OCI-LY7 (cell line): Measurements from ENCODE around the gene NAA15. TPM values are rescaled to one million over a fixed set of nuclear protein-coding genes. Genes with fewer than 3 reads are reported as not detected.

Experiments
- BruUV-seq: library from RNA; stranded (reverse); fragments of 400-500 nt; replicated peaks from 2 replicates; lab custom pipeline; 2021; lab: Mats Ljungman, UMichigan
- CTCF ChIA-PET: fragments of 300-600 bp; sonication (Branson Sonifier 250); formaldehyde crosslinking; loops from one replicate; lab custom pipeline; 2022; ENCODE audit warnings: antibody characterized with exemption; ENCODE audit not compliant: unreplicated experiment; lab: Charles Lee
- POLR2A ChIA-PET: fragments of 300-600 bp; sonication (Branson Sonifier 250); formaldehyde crosslinking; loops from one replicate; lab custom pipeline; 2022; ENCODE audit warnings: antibody characterized with exemption; lab: Charles Lee
- DNase-seq: peaks from one replicate; pipeline ENCODE4 v3.0.0-alpha.2; 2015; ENCODE audit warnings: low spot score
- H2AFZ ChIP-seq: fragments of 200-600 bp; sonication (generic), shearing (Covaris generic); 2 replicates; pipeline ENCODE4 v1.6.1; 2014; ENCODE audit warnings: mild to moderate bottlenecking, antibody characterized with exemption, low read length, moderate library complexity
- H3K27ac ChIP-seq: fragments of 200-600 bp; sonication (generic); 2 replicates; pipeline ENCODE4 v1.5.1; 2014; ENCODE audit warnings: mixed run types, low read depth, mild to moderate bottlenecking, moderate library complexity, low read length, inconsistent platforms; ENCODE audit not compliant: poor library complexity, severe bottlenecking
- H3K36me3 ChIP-seq: fragments of 200-600 bp; sonication (generic); 2 replicates; pipeline ENCODE4 v1.6.1; 2014; ENCODE audit warnings: mild to moderate bottlenecking, antibody characterized with exemption, low read length, moderate library complexity, mixed read lengths; ENCODE audit not compliant: insufficient read depth
- H3K4me1 ChIP-seq: fragments of 200-600 bp; sonication (generic); 2 replicates; pipeline ENCODE4 v1.5.1; 2014; ENCODE audit warnings: mild to moderate bottlenecking, low read length; ENCODE audit not compliant: insufficient read depth, poor library complexity, severe bottlenecking
- H3K4me2 ChIP-seq: fragments of 200-600 bp; sonication (generic); 2 replicates; pipeline ENCODE4 v1.6.1; 2014; ENCODE audit warnings: mild to moderate bottlenecking, low read length
- H3K4me3 ChIP-seq: fragments of 200-600 bp; sonication (generic); 2 replicates; pipeline ENCODE4 v1.5.1; 2014; ENCODE audit warnings: mild to moderate bottlenecking, low read depth, low read length; ENCODE audit not compliant: poor library complexity, severe bottlenecking
- H3K79me2 ChIP-seq: fragments of 200-600 bp; sonication (generic); 2 replicates; pipeline ENCODE4 v1.6.1; 2016; ENCODE audit warnings: low read depth, mild to moderate bottlenecking, low read length, moderate library complexity, mixed read lengths; ENCODE audit not compliant: insufficient read depth
- H3K9me2 ChIP-seq: fragments of 200-600 bp; sonication (generic); 2 replicates; pipeline ENCODE4 v1.6.1; 2016; ENCODE audit warnings: mild to moderate bottlenecking, low read length, mixed read lengths; ENCODE audit not compliant: insufficient read depth
- H3K9me3 ChIP-seq: fragments of 200-600 bp; sonication (generic); 2 replicates; pipeline ENCODE4 v1.6.1; 2014; ENCODE audit warnings: mild to moderate bottlenecking, mixed run types, low read length, mixed read lengths
- H4K20me1 ChIP-seq: fragments of 200-600 bp; sonication (generic); 2 replicates; pipeline ENCODE4 v1.6.1; 2014; ENCODE audit warnings: mild to moderate bottlenecking, antibody characterized with exemption, low read length, moderate library complexity, mixed read lengths; ENCODE audit not compliant: insufficient read depth
- CTCF ChIP-seq: fragments of 200-600 bp; sonication (generic); conservative IDR thresholded peaks from 2 replicates; pipeline ENCODE4 v1.5.1; 2014; ENCODE audit warnings: mild to moderate bottlenecking, antibody characterized with exemption, low read length, moderate library complexity, mixed read lengths
- EZH2phosphoT487 ChIP-seq: fragments of 200-600 bp; sonication (generic); IDR thresholded peaks from 2 replicates; pipeline ENCODE4 v1.6.1; 2018; ENCODE audit warnings: low read depth, borderline replicate concordance, mild to moderate bottlenecking, mixed run types, antibody characterized with exemption, low read length, moderate library complexity, mixed read lengths
- intact Hi-C: fragments of 100-400 bp; cut with micrococcal nuclease; formaldehyde crosslinking; loops from one replicate; pipeline ENCODE4 v1.10.0; 2022; ENCODE audit not compliant: unreplicated experiment
- total RNA-seq, 2 experiments: library from RNA; depleted of rRNA in 1 of 2; stranded (reverse); fragments of >200 nt in 1 of 2; shearing (Covaris generic) in 1 of 2; gene quantifications; 2 replicates each; pipeline ENCODE4 v1.2.3, GENCODE V29; 2014 to 2022

NAA15 gene
- total RNA-seq, 2 experiments from 2014 or later: 45.3 to 95.9 TPM

DNA sequence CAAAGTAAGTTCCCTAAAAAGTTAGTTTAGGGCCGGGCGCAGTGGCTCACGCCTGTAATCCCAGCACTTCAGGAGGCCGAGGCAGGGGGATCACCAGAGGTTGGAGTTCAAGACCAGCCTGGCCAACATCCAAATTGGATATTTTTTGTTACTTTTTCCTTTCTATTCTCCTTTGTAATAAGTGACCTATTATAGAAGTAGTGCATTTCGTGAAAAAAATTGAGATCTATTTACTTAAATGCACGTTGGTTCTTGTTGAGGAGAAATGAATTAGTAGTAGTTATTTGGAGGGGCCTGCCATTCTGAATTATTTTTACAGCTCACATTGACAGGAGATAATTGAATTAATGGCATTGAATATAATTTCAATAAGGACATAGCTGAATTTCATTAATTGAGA, 23.3 kb downstream of the NAA15 start:
- POLR2A ChIA-PET: interaction anchor here (1.0 to 1.4 kb wide), 3 partner anchors 12 to 147 kb away, joined by 3 to 5 read pairs (median 3); partner anchors contain the start of gene ELF2

GRCh38 chr4:139329665-139330200, 28.4 kb downstream of the NAA15 start:
- ChIA-PET POLR2A (interaction anchor here (0.8 to 2.3 kb wide), 13 partner anchors 8 to 124 kb away, joined by 3 to 15 read pairs (median 5); partner anchors contain the start of gene NAA15), CTCF (no interaction called here)
- Histone ChIP-seq H3K27ac (peak overlapping the region; percentile 49), H3K36me3 (peaks cover 94% of the 10 kb centered on the region), H3K9me3 (no peaks in the 10 kb centered on the region; the same call in 1 of the 2 replicates), H3K4me1 (peaks cover 25% of the 10 kb centered on the region), H3K79me2 (peaks cover 100% of the 10 kb centered on the region), H2AFZ (no peak overlapping the region), H3K4me2 (peak overlapping the region; percentile 51), H4K20me1 (peaks cover 30% of the 10 kb centered on the region), H3K9me2 (no peaks in the 10 kb centered on the region), H3K4me3 (peak overlapping the region; percentile 1)
- BruUV-seq: no TSS peak
- intact Hi-C loops: no loop called here
- TF ChIP-seq EZH2phosphoT487 (no peak), CTCF (no peak; the same call in 1 of the 2 replicates)
- DNase-seq: peak; percentile 14

More for the DNA sequence above, 23.3 kb downstream of the NAA15 start:
- peaks cover 20% of the 10 kb centered on the region for H3K4me1 ChIP-seq
- H4K20me1 ChIP-seq: peaks cover 25% of the 10 kb centered on the region; the same call in 1 of the 2 replicates
- no peaks in the 10 kb centered on the region for H3K9me2 ChIP-seq
- no peak overlapping the region for H3K4me3 ChIP-seq
- CTCF ChIA-PET: no interaction called here
- intact Hi-C loops: no loop called here
- H3K4me2 ChIP-seq: peak overlapping the region; percentile 40
- peaks cover 100% of the 10 kb centered on the region for H3K79me2 ChIP-seq
- peaks cover 82% of the 10 kb centered on the region for H3K36me3 ChIP-seq
- peaks cover 11% of the 10 kb centered on the region; the same call in 1 of the 2 replicates for H3K9me3 ChIP-seq
- BruUV-seq: no TSS peak
- no peak overlapping the region for H3K27ac ChIP-seq
- H2AFZ ChIP-seq: no peak overlapping the region
- DNase-seq: no peak
- TF ChIP-seq EZH2phosphoT487: no peak
- no peak for TF ChIP-seq CTCF

- peaks cover 100% of the 10 kb centered on the region for H3K79me2 ChIP-seq
- H3K27ac ChIP-seq: peak overlapping the region; percentile 49
- CTCF ChIA-PET: no interaction called here
- no peaks in the 10 kb centered on the region; the same call in 1 of the 2 replicates for H3K9me3 ChIP-seq
- DNase-seq: no peak
- TF ChIP-seq EZH2phosphoT487: no peak
- no peak for TF ChIP-seq CTCF
- POLR2A ChIA-PET: interaction anchor here (0.6 to 2.3 kb wide), 14 partner anchors 9 to 123 kb away, joined by 3 to 15 read pairs (median 5); partner anchors contain the start of gene NAA15
- no peaks in the 10 kb centered on the region for H3K9me2 ChIP-seq
- H4K20me1 ChIP-seq: peaks cover 25% of the 10 kb centered on the region
- peak overlapping the region; percentile 51 for H3K4me2 ChIP-seq
- peaks cover 94% of the 10 kb centered on the region for H3K36me3 ChIP-seq
- H3K4me1 ChIP-seq: peaks cover 24% of the 10 kb centered on the region
- no TSS peak for BruUV-seq
- no peak overlapping the region for H3K4me3 ChIP-seq
- H2AFZ ChIP-seq: no peak overlapping the region
- intact Hi-C loops: no loop called here
These were observed 29.0 kb downstream of the NAA15 start for GRCh38 chr4:139330283-139330682.
